ENCODE measurements around the gene HDDC3. TPM values are rescaled to one million over a fixed set of nuclear protein-coding genes. Genes with fewer than 3 reads are reported as not detected.

Gene HDDC3
- total RNA-seq, 2 donors from 2014 or later = 11.5 to 13.1 TPM

DNA sequence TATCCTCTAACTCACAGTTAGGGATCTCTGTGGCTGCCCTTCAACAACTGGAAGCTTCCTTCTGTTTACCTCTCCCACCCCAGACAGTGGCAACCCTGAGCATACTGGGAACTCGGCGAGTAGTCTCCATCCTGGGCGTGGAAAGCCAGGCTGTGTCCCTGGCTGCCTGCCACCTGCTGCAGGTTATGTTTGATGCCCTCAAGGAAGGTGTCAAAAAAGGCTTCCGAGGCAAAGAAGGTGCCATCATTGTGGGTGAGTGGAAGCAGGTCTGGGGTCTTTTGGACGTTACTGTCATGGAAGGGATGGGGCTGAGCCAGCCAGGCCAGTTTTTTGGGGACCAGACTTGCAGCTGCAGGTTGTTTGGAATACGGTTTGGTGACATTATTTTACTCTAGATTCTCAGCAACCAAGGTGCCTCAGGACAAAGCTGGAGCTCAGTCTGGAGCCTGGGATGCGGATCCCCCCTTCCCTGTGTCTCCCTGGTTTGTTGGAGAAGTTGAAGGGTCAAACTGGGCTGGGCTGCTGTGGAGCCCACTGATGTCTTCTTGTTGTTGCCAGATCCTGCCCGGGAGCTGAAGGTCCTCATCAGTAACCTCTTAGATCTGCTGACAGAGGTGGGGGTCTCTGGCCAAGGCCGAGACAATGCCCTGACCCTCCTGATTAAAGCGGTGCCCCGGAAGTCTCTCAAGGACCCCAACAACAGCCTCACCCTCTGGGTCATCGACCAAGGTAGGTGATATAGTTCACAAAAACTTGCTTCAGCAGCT is 10.2 kb upstream of the HDDC3 start:
- H3K27me3 ChIP-seq (replicated peaks; ENCODE audit: insufficient read depth) = no peaks in the 10 kb centered on the region
- no peaks in the 10 kb centered on the region for H3K9me3 ChIP-seq
- no peak overlapping the region for H3K27ac ChIP-seq
- no peaks in the 10 kb centered on the region for H3K4me1 ChIP-seq (ENCODE audit: control insufficient read depth in 1 of 2, low read depth in 2 of 2)
- DNase-seq (ENCODE audit: low spot score) (no peak), ATAC-seq (ENCODE audit: insufficient number of reproducible peaks, low FRiP score, low read depth) (no peak)
- H3K36me3 ChIP-seq = peaks cover 70% of the 10 kb centered on the region
- H3K4me3 ChIP-seq = no peak overlapping the region
- TF ChIP-seq CTCF (IDR thresholded peaks at IDR 0.05) = no peak

DNA sequence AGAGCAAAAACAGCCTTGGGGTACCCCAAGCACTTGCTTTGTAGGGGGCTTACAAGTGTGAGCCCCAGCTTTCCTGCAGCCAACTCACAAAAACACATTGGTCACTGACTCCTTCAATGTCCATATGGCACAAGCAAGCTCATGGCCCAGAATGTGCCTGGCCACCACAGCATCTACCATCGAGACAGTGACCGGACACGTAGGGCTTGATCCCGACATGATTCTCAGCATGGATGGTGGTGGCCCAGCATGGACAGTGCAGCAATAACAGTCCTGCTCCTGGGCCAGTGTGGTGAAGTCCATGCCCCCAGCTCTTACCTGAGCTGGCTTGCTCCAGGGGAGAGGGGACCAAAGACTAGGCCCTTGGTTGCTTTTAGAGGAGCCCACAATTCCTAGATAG is 8.7 kb upstream of the HDDC3 start:
- Histone ChIP-seq H3K36me3 (peaks cover 63% of the 10 kb centered on the region), H3K4me1 (ENCODE audit: control insufficient read depth in 1 of 2, low read depth in 2 of 2) (peaks cover 4 to 9% of the 10 kb centered on the region in 2 donors), H3K27ac (no peak overlapping the region), H3K9me3 (no peaks in the 10 kb centered on the region), H3K27me3 (replicated peaks; ENCODE audit: insufficient read depth) (no peaks in the 10 kb centered on the region), H3K4me3 (no peak overlapping the region)
- DNase-seq (ENCODE audit: low spot score) = no peak
- ATAC-seq (ENCODE audit: insufficient number of reproducible peaks, low FRiP score, low read depth) = no peak
- no peak for TF ChIP-seq CTCF (IDR thresholded peaks at IDR 0.05)

DNA sequence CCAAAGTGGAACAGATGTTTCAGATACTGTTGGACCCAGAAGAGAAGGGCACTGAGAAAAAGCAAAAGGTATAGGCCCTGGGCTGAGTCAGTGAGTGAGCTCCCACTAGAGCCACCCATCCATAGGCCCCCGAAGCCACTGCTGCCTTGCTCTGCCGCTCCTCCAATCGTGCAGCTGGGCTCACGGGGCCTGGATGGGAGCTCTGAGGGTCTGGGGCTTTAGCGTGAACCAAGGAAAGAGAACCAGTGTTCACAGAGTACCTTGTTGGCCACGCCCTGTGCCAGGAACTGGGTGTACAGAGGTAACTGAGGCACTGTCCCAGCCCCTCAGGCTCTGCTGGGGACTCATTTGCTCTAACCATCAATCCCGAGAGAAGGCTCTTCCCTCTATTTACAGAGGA is 7.4 kb upstream of the HDDC3 start:
- no peaks in the 10 kb centered on the region for H3K27me3 ChIP-seq (replicated peaks; ENCODE audit: insufficient read depth)
- H3K9me3 ChIP-seq = no peaks in the 10 kb centered on the region
- H3K4me1 ChIP-seq (ENCODE audit: control insufficient read depth in 1 of 2, low read depth in 2 of 2) = peaks cover 7 to 15% of the 10 kb centered on the region in 2 donors
- H3K36me3 ChIP-seq = peaks cover 56% of the 10 kb centered on the region
- no peak overlapping the region for H3K4me3 ChIP-seq
- ATAC-seq (ENCODE audit: insufficient number of reproducible peaks, low FRiP score, low read depth) = no peak
- no peak for TF ChIP-seq CTCF (IDR thresholded peaks at IDR 0.05)
- H3K27ac ChIP-seq = no peak overlapping the region
- no peak for DNase-seq (ENCODE audit: low spot score)

DNA sequence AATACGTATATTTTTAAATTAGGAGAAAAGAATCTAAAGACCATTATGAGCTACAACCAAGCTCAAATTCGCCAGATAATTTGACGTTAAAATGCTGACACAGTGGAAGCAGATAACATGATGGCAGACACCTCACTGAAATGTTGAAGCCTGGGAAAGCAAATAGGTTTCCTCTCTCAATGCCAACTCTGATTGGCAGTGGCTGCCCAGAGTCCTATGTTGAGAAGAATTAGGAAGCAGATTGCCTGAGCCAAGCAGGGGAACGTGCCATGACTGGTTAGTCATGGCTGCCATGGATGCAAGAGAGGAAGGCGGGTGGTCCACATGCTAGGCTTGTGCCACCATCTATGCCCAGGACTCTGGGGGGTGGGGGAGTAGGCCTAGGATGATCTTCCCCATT is 5.9 kb upstream of the HDDC3 start:
- no peak for DNase-seq (ENCODE audit: low spot score)
- Histone ChIP-seq H3K9me3 (no peaks in the 10 kb centered on the region), H3K4me3 (no peak overlapping the region), H3K4me1 (ENCODE audit: control insufficient read depth in 1 of 2, low read depth in 2 of 2) (peaks cover 12 to 20% of the 10 kb centered on the region in 2 donors), H3K27ac (no peak overlapping the region), H3K27me3 (replicated peaks; ENCODE audit: insufficient read depth) (no peaks in the 10 kb centered on the region), H3K36me3 (peaks cover 41% of the 10 kb centered on the region)
- no peak for ATAC-seq (ENCODE audit: insufficient number of reproducible peaks, low FRiP score, low read depth)
- TF ChIP-seq CTCF (IDR thresholded peaks at IDR 0.05) = no peak

- DNase-seq (ENCODE audit: low spot score) = no peak
- no peak for TF ChIP-seq CTCF (IDR thresholded peaks at IDR 0.05)
- no peaks in the 10 kb centered on the region for H3K9me3 ChIP-seq
- peaks cover 27% of the 10 kb centered on the region for H3K36me3 ChIP-seq
- no peak overlapping the region for H3K4me3 ChIP-seq
- no peak overlapping the region for H3K27ac ChIP-seq
- ATAC-seq (ENCODE audit: insufficient number of reproducible peaks, low FRiP score, low read depth) = no peak
- no peaks in the 10 kb centered on the region for H3K27me3 ChIP-seq (replicated peaks; ENCODE audit: insufficient read depth)
- H3K4me1 ChIP-seq (ENCODE audit: control insufficient read depth in 1 of 2, low read depth in 2 of 2) = peaks cover 12 to 29% of the 10 kb centered on the region in 2 donors
Measured at GRCh38 chr15:90936823-90937222, 4.5 kb upstream of the HDDC3 start.
